ENCODE results near the gene TMEM269.
"Not testable (repeated sequence)": the region's sequence is repeated elsewhere in the genome, so short reads cannot be mapped to it uniquely, and the experiment has no call there.

Gene TMEM269

DNA sequence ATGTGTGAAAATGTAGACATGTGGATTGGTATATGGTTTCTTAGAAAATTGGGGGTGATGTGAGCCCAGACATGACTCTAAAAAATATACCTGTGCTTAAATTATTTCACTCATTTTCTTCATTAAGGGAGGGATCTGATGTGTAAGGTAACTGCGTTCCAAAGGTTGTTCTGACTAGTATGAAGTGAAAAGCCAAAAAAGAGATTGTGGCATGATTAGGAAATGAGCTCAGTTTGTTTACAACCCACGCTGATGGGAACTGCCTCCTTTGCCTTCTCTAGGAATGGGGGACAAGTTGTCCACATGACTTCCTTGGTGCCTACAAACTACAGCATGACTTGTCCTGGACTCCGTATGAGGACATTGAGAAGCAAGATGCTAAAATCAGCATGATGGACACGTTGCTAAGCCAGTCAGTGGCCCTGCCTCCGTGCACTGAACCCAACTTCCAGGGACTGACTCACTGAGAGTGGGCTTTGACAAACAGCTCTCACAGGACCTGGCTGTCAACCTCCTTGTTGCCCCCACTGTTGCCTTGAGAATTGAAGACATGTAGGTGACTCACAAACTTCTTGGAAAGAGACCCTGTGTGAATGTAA, 9.8 kb upstream of the TMEM269 start:
- no peak for DNase-seq (ENCODE audit: low read depth in 3 of 3)

DNA sequence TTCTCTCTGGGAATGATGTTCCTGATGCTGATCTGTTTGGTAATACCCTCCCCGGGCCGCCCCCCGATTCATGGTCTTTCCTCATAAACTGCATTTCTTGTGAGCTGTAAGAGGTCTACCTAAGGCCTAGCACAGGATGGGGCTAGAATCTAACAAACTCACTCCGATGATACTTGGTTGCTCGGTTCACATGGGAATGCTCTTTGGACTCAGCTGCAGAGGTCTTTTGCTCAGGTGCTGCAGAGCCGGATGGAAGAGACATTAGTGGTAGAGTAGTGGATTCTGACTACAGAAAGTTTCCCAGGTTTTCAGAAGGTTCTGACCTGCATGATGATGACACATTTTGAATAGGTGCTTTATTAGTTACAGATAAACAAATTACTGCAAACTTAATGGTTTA, 8.3 kb upstream of the TMEM269 start:
- no peak for DNase-seq (ENCODE audit: low read depth in 3 of 3)

DNA sequence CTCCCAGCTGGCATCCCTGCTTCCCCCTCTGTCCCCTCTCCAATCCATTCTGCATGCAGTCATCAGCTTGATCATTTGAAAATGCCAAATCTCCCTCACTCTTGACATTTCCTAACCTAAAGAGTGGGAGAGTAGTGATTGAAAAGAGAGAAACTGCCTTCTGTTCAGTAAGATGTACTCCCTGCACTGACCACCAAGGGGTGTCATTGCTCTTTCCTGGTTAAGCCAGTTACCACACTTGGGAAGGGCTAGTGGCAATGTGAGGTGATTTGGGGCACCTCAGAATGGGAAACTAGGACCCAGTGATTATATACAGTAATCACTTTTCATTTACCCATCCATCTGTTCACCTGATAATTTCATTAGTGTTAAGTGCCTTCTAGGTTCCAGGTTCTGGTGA, 6.9 kb upstream of the TMEM269 start:
- DNase-seq (ENCODE audit: low read depth in 3 of 3), result no peak

DNA sequence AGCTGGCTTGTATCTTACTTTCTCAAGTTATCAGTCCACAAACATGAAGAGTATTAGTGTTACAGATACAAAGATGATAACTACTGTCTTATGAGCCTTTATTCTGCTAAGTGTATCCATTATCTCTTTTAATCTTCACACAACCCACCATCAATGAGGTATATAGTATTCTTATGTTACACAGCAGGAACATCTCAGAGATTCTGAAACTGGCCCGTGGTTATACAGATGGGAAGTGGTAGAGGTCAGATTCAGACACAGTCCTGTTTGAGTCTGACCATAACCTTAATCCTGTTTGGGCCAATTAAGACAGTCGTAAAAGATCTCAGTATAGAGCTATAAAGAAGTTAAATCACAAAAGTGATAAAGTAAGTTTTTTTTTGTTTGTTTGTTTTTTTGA, 5.1 kb upstream of the TMEM269 start:
- no peak for DNase-seq (ENCODE audit: low read depth in 3 of 3)

DNA sequence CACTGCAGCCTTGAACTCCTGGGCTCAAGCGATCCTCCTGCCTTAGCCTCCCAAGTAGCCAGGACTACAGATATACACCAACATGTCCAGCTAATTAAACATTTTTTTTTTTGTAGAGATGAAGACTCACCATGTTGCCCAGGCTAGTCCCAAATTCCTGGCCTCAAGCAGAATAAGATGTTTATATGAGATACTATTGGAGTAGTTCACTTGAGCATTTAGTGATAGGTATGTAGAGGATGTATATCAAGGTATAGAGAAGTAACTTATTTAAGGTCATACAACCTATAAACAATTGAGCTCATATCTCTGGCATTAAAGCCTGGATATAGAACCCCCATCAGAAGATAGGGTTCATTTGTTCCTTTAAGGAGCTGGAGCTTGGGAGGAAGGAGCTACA, 4.6 kb upstream of the TMEM269 start:
- DNase-seq (ENCODE audit: low read depth in 3 of 3), result no peak

DNA sequence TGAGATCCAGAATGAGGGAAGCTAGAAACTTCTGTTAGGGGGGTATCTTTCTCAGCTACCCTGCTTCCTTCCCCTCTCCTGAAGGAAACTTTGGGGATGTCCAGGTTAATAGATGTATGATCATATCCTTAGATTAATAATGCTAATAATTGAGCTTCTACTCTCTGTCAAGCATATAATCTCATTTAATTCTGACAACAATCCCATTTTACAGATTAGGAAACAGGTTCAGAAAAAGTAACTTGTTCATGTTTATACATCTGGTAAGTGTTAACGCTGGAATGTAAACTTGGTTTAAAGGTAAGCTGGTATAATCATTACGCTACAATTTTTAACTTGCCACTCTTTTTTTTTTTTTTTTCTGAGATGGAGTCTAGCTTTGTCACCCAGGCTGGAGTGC, 1.7 kb upstream of the TMEM269 start:
- no peak for DNase-seq (ENCODE audit: low read depth in 3 of 3)

DNA sequence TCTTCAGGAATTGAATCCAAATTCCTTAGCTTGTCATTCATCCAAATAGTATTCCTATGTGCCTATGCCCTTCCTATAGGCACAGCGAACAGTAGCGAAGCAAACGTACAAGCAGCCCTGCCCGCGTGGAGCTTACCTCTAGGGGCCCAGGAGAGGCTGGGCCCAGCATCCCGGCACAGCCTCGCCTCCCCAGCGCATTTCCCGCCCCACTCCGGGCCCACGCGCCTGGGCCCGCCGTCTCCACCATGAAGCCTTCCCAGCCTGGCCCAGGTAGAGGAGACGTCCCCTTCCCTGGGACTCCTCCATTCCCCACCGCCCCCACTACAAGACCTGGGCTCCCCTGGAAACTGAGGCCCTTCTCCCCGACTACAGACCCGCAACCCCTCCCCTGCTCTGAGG, 245 bp upstream of the TMEM269 start:
- no peak for DNase-seq (ENCODE audit: low read depth in 3 of 3)

DNA sequence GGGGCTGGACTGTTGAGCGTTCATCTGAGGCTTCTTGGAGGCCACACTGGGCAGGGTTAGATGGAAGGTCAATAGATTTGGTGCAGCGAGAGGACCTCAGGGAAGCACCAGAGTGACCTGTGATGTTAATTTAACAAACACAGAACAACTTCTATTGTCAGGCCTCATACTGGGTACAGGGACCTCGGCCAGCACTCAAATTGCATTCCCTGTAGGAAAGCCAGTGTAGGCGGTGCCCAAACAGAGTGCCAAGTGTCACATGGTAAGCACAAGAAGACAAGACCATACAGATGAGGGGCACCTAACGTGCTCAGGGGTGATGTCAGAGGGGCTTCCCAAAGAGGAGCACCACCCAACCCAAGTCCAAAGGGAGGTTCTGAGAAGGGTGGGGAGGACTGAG, 1.3 kb downstream of the TMEM269 start:
- no peak for DNase-seq (ENCODE audit: low read depth in 3 of 3)

DNA sequence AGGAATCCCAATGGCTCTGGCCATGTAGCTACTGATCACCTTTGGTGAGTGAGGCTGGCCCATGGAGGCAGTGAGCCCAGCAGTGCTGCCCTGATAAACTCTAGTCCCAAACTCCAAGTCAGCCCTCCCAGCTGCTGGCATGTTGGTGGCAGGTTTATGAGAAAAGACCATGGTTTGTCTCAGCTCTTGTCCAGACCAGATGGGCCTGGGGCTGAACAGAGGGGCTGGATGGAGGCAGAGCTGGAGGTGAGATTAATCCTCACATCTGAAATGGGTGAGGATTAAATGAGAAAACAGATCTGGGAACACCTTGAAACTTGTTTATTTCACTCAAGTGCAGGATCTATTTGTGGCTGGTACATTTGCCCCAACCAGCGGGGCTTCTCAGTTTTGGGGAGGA, 3.2 kb downstream of the TMEM269 start:
- DNase-seq (ENCODE audit: low read depth in 3 of 3), result no peak

DNA sequence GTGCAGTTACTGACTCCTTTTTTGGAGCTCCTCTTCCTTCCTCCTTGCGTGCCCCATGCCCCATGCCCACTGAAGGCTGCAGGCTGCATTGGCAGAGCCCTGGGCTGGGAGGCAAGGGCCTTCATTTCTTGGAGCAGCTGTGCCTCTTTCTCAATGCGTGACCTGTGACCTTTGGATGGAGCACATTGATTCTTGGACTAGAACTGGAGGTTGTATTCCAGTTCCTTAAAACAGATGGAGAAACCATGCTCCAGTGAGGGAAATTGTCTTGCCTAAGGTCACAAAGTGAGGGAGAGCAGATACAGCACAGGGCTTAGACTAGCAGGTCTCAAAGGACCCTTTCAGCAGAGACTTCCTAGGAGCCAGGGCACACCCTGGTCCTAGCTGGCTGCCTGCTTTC, 9.0 kb downstream of the TMEM269 start:
- DNase-seq (ENCODE audit: low read depth in 3 of 3), result no peak

DNA sequence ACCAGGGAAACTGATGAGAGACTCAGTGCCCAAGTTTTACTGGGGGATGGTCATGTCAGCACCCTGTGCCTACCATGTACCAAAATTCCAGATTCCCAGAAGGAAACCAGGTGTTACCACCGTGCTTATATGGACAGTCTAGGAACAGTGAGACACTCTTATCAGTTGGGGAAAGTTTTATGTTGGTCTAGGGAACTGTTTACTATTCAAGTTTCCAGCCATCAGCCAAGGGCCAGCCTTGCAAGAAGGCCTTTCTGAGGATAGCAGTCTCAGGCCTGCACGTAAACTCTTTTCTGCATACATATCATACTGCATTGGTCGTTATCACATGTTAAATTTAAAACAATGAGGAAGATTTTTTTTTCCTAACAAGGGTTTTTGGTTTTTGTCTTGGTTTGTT, 12.6 kb downstream of the TMEM269 start:
- no peak for DNase-seq (ENCODE audit: low read depth in 3 of 3)

DNA sequence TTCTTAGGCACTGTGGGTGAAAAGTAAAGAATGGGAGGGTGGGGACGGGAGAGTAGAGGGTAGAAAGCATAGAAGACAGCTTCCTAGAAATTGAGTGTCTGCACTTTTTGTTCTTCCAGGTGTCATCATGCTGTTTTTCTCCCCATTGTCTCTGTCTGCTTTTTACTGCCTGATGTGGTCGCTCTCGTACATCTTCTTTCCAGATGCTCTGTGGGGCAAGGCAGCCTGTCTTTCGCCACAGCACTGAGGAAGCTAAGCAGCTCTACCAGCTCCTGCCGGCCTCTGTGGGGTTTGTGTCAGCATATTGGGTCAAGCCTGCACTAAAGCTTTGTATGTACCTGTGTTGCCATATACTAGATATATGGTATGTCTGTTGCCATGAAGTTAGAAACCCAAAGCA, 13.2 kb downstream of the TMEM269 start:
- no peak for DNase-seq (ENCODE audit: low read depth in 3 of 3)

DNA sequence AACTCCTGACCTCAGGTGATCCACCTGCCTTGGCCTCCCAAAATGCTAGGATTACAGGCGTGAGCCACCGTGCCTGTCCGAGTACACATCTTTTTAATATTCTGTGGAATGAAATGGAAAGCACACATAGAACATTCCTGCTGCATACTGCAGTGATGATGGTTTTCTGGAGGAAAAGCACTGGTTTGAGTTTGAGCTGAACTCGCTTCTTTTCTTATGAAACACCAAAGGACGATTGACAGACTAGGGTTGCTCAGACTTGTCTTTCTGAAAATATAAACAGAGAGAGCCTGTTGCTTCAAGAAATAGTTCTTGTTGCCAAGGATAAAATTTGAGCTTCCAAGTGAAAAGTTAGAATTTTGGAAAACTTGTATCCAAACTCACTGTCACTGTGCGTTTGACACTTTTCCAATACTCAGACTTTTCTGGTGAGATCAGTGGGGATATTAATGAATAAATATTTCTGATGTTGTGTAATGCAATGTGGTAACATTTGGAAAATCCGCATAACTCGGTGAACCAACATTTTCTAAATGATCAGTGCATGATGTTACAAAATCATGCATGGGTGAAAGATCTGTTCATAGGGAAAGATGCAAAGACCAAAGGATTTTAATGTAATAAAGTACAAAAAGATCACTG, 17.2 kb downstream of the TMEM269 start:
- no peak for DNase-seq (ENCODE audit: low read depth in 3 of 3)

DNA sequence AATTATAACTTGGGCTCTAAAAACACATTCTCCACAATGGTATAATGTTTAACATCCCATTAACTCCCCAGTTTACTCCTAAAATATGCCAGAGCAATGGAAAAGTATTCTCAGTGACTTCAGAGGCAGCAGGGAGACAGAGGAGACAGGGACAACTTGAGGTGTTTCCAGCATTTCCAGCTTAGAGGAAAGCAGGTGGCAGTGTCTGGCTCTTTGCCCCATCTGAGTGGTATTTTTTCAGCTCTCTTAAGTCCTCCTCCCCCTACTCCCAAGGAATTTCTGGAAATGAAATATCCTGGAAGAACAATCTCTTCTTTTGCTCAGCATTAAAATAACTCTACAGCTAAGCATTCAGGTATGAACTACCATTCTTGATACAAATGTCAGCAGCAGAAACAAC, 21.4 kb downstream of the TMEM269 start:
- no peak for DNase-seq (ENCODE audit: low read depth in 3 of 3)

DNA sequence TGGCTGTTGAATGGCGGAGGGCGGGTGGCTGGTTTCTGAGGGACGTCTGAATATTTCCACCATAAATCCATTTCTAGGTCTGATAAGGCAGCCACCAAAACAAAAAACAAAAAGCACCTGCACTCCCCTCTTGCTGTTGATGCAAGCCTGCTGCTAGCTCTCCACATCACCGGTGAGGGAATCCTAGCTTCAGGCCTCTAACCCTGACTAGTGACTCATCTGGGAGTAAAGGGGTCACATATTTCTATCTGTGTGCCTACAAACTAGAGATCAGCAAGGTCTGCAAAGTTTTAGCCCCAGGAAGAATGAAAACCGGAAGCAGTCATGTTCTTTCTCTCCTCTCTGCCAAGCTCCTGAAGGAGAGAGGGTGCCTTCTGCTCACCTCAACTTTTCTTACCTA, 21.8 kb downstream of the TMEM269 start:
- DNase-seq (ENCODE audit: low read depth in 3 of 3), result no peak

DNA sequence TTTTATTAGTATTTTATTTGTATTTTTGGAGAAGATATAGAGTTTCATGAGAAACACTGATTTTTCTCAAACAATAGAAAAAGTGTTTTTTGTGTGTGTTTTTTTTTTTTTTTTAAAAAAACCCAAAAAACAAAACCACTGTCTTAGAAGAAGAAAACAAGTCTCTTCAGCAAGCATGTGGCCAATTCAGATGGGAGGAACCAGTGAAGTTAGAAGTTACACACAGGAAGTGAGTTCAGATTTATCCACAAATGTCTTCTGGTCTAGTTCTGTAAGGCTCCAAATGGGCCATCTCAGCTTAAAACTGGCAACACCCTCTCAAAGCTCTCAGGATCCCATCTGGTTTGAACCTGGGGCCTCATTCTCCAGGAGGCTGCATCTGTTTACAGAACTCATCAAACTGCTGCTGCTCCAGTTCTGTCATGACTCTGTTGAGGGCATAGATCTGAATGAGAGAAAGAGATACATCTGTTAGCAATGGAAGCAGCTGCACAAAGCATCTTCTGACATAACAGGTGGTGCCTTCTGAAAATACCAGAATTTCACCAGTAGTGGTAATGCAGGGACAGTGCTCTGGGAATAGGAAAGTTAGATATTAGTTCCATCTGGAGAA, 22.4 kb downstream of the TMEM269 start:
- no peak for DNase-seq (ENCODE audit: low read depth in 3 of 3)

DNA sequence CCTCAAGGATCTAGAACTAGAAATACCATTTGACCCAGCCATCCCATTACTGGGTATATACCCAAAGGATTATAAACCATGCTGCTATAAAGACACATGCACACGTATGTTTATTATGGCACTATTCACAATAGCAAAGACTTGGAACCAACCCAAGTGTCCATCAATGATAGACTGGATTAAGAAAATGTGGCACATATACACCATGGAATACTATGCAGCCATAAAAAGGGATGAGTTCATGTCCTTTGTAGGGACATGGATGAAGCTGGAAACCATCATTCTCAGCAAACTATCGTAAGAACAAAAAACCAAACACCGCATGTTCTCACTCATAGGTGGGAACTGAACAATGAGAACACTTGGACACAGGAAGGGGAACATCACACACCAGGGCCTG, 30.0 kb downstream of the TMEM269 start:
- not testable (repeated sequence) for DNase-seq (ENCODE audit: low read depth in 3 of 3)

DNA sequence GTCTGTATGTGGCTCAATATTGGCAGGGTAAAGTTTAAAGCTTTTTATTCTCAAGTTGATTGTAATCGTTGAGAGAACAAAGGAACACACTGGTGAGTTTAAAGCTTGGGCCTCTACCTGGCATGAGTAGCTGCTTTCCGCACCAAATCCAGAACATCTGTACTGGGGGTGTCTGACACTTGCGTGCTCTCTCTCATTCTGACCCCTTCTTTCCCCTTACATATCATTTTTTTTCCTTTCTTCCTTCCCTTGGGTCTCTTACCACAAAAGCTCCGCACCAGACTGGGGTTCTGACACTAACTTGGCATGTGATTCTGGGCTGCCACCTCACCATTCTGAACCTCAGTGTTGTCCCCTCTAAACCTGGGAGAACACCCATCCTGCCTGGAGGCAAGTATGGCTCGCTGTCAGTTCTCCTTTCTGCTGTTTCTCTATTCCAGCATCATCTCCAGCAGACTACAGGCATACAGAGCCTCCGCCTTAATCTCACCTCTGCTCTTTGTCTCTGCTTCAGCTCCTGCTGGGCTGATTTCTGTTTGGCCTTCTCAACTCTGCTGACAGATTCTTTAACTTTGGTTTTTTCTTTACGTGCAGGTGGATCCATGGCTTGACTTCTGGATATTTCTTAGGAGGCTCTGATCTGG, 31.3 kb downstream of the TMEM269 start:
- peak in 1 of 3 experiments; percentile 0 for DNase-seq (ENCODE audit: low read depth in 3 of 3)

DNA sequence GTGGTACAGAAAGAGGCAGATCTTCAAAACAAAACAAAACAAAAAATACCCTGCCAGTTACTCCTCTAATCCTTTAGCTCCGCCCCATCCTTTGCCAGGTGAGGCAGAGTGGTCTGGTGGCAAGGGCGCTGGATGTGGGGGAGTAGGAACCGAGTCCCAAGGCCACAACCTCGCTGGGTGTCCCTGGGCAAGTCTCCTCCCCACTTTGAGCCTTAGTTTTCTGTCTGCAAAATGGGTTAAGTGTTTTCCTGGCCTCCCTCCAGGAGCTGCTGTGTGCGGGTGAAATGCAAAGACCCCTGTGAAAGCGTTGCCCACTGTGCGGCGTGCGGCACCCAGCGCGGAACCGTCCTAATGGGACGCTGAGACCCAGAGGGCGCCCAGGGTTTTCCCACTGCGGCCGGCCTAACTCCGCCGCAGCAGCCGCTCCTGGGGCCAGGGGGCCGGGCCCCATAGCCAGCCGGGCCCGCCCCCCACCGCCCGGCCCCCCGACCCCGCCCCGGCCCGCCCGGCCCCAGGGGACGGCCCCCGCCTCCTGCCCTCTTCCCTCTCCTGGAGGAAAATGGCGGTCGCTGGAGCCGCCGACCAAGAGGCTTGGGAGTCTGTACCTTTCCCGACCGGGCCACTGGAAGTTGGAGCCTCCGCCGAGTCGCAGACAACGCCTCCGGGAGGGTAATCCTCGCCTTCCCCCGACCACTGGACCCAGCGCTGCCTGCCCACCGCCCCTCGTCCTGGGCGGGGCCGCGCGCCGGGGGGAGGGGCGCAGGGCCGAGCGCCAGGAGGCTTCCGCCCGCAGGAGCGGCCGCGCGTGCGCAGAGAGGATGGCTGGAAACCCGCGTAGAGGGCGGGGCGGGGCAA, 32.0 kb downstream of the TMEM269 start, which contains the start of the genes ERMAP and SVBP:
Gene ERMAP (plus strand): TSS at position 538 of the 855 bp plus-strand sequence. CDS start 13,327 bp downstream, outside the sequence.
Gene SVBP (minus strand): TSS at position 813 of the 855 bp plus-strand sequence. CDS start 853 bp downstream, outside the sequence.
- DNase-seq (ENCODE audit: low read depth in 3 of 3), result peak; percentile 90 to 92 (median 92)

DNA sequence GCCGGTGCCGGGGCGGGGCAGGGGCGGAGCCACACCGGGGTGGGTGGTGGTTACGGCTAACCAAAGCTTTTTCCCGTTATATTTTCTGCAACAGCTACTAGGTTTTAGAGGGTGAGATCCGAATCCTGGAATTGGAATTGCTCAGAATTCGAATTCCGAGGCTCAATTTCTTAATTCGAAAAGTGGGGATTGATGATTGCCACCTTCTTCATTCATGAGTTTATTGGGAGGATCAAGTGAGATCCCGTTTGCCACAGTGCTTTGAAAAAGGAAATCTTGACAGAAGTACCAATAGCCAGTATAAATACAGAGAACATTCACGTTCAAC, 32.6 kb downstream of the TMEM269 start:
- DNase-seq (ENCODE audit: low read depth in 3 of 3), result no peak

DNA sequence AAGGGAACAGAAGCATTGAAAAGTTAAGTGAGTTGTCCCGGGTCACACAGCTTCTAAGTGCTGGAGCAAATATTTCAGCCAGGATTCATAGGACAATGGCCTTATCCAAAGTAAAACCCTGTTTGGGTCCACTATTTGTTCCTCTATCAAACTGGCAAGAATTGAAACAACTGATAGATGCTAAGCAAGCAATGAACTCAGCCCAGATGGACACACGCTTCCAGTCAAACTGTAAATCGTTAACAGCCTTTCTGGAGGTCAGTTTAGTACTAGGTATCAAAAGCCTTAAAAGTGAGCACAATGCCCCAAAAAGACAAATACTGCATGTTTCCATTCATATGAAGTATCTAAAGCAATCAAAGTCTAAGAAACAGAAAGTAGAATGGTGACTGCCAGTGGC, 33.2 kb downstream of the TMEM269 start:
- no peak for DNase-seq (ENCODE audit: low read depth in 3 of 3)

DNA sequence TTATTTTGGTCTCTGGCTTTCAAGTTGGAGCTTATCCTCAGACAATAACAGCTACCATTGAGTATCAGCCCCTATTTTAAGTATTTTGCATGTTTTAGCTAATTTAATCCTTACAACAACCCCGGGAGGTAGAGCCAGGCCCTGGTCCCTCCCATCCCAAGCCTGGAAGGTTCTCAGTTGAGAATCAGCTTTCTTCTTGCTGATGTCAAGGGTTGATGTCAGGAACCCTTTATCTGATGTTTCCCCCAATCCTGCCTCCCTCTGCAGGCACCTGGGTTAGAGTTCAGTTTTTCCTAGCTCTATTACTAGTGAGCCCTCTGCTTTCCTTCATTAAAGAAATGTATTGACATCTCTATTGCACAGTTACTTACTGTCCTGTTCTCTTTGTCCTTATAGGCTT, 36.0 kb downstream of the TMEM269 start:
- DNase-seq (ENCODE audit: low read depth in 3 of 3), result no peak

Data from stimulated activated CD4-positive, alpha-beta T cell treated with anti-CD3 and anti-CD28 coated beads, TNF-alpha, amount 100 ng/mL, for 24 hours (primary cell).